HCT116 (cell line): ENCODE data around the gene ZDHHC19. TPM values are rescaled to one million over a fixed set of nuclear protein-coding genes. Genes with fewer than 3 reads are reported as not detected.

Source experiments
- ATAC-seq: fragments of 200-7000 bp; cut with Tn5 transposase; 2 replicates; pipeline ENCODE4 v1.9.1; 2020; ENCODE audit warnings: mild to moderate bottlenecking, moderate library complexity
- BruUV-seq: library from RNA; stranded (reverse); fragments of 400-500 nt; replicated peaks from 2 replicates; lab custom pipeline; 2021; lab: Mats Ljungman, UMichigan
- CTCF ChIA-PET: fragments of 300-600 bp; sonication (Branson Sonifier 250); formaldehyde crosslinking; loops from one replicate; lab custom pipeline; 2021; ENCODE audit warnings: antibody characterized with exemption; lab: Charles Lee
- POLR2A ChIA-PET: fragments of 300-600, 350-600 bp; sonication (Branson Sonifier 250); formaldehyde crosslinking; loops from one replicate; lab custom pipeline; 2021; ENCODE audit warnings: antibody characterized with exemption; lab: Charles Lee
- RAD21 ChIA-PET, 2 experiments: fragments of 300-600 bp; sonication (Branson Sonifier 250); formaldehyde crosslinking; loops; one replicate each; lab custom pipeline; 2023; ENCODE audit warnings: low total read pairs in 2 of 2; ENCODE audit not compliant: uncharacterized antibody in 2 of 2, unreplicated experiment in 2 of 2, low non-redundant PET in 1 of 2; lab: Charles Lee
- DNase-seq: peaks from one replicate; pipeline ENCODE4 v3.0.0-alpha.2; 2010; ENCODE audit warnings: low read depth, low spot score
- H2AFZ ChIP-seq: fragments of 200-600 bp; shearing (Covaris generic), sonication (generic); 2 replicates; pipeline ENCODE4 v1.6.1; 2017; ENCODE audit warnings: low read depth, mixed run types, mixed read lengths, antibody characterized with exemption, low read length; ENCODE audit not compliant: poor library complexity, severe bottlenecking
- H3K27ac ChIP-seq: 2 replicates; pipeline ENCODE4 v1.5.1; 2012; ENCODE audit warnings: low read depth, low read length
- H3K27me3 ChIP-seq: fragments of 200-600 bp; sonication (generic); 2 replicates; pipeline ENCODE4 v1.6.1; 2016; ENCODE audit warnings: mixed run types, low read length, mixed read lengths; ENCODE audit not compliant: insufficient read depth
- H3K36me3 ChIP-seq, 2 experiments: fragments of 200-500 bp in 1 of 2; fragments of 200-600 bp in 1 of 2; sonication (Bioruptor generic) in 1 of 2; sonication (generic) in 1 of 2; 2 replicates each; pipeline versions ENCODE4 v1.5.1 to v1.6.1; 2014 to 2016; ENCODE audit warnings: low read length in 2 of 2, inconsistent platforms in 1 of 2, mixed read lengths in 1 of 2, mixed run types in 1 of 2; ENCODE audit not compliant: insufficient read depth in 2 of 2, control insufficient read depth in 1 of 2
- H3K4me1 ChIP-seq, 2 experiments: fragments of 200-600 bp in 1 of 2; sonication (generic) in 1 of 2; 2 replicates each; pipeline versions ENCODE4 v1.5.1 to v1.6.1; 2012 to 2017; ENCODE audit warnings: low read length in 2 of 2, inconsistent platforms in 1 of 2, mild to moderate bottlenecking in 1 of 2, mixed read lengths in 1 of 2, mixed run types in 1 of 2, moderate library complexity in 1 of 2; ENCODE audit not compliant: insufficient read depth in 2 of 2, control insufficient read depth in 1 of 2
- H3K4me2 ChIP-seq: fragments of 200-600 bp; sonication (generic); 2 replicates; pipeline ENCODE4 v1.6.1; 2017; ENCODE audit warnings: mixed run types, low read length, mixed read lengths
- H3K4me3 ChIP-seq, 2 experiments: fragments of 200-600 bp in 1 of 2; sonication (generic) in 1 of 2; replicated peaks in 1 of 2; 2 replicates each; pipeline ENCODE4 v1.5.1; 2011 to 2016; ENCODE audit warnings: low read length in 2 of 2, control low read depth in 1 of 2, low read depth in 1 of 2, mild to moderate bottlenecking in 1 of 2, mixed read lengths in 1 of 2, mixed run types in 1 of 2
- H3K79me2 ChIP-seq: fragments of 200-600 bp; sonication (generic); 2 replicates; pipeline ENCODE4 v1.6.1; 2017; ENCODE audit warnings: mild to moderate bottlenecking, mixed run types, low read length, moderate library complexity, mixed read lengths; ENCODE audit not compliant: insufficient read depth
- H3K9ac ChIP-seq: fragments of 200-600 bp; sonication (generic); 2 replicates; pipeline ENCODE4 v1.6.1; 2016; ENCODE audit warnings: low read length, mixed read lengths
- H3K9me2 ChIP-seq: fragments of 200-600 bp; sonication (generic), shearing (Covaris generic); 2 replicates; pipeline ENCODE4 v1.6.1; 2017; ENCODE audit warnings: mixed run types, mild to moderate bottlenecking, moderate library complexity; ENCODE audit not compliant: insufficient read depth
- H3K9me3 ChIP-seq, 2 experiments: fragments of 200-500 bp in 1 of 2; fragments of 200-600 bp in 1 of 2; sonication (Bioruptor generic) in 1 of 2; sonication (generic) in 1 of 2; 2 replicates each; pipeline ENCODE4 v1.6.1; 2014 to 2017; ENCODE audit warnings: low read length in 2 of 2, mixed read lengths in 2 of 2, inconsistent platforms in 1 of 2, low read depth in 1 of 2, mild to moderate bottlenecking in 1 of 2, mixed run types in 1 of 2, moderate library complexity in 1 of 2; ENCODE audit not compliant: control insufficient read depth in 1 of 2, insufficient read depth in 1 of 2
- H4K20me1 ChIP-seq: fragments of 200-600 bp; sonication (generic), shearing (Covaris generic); 2 replicates; pipeline ENCODE4 v1.6.1; 2017; ENCODE audit warnings: mixed run types, mild to moderate bottlenecking, moderate library complexity; ENCODE audit not compliant: insufficient read depth
- CBX3 ChIP-seq: IDR thresholded peaks from 2 replicates; pipeline ENCODE4 v1.6.1; 2012; ENCODE audit warnings: low read depth
- EGR1 ChIP-seq: IDR thresholded peaks from 2 replicates; pipeline ENCODE4 v1.6.1; 2012; ENCODE audit warnings: low read depth
- ELF1 ChIP-seq: IDR thresholded peaks from 2 replicates; pipeline ENCODE4 v1.6.1; 2012; ENCODE audit warnings: low read depth, borderline replicate concordance
- EZH2 ChIP-seq: fragments of 200-600 bp; sonication (generic); IDR thresholded peaks from 2 replicates; pipeline ENCODE4 v1.6.1; 2017; ENCODE audit warnings: antibody characterized with exemption, mixed run types
- FOSL1 ChIP-seq: IDR thresholded peaks from 2 replicates; pipeline ENCODE4 v1.6.1; 2012; ENCODE audit warnings: low read depth
- JUND ChIP-seq: IDR thresholded peaks from 2 replicates; pipeline ENCODE4 v1.6.1; 2012
- MAX ChIP-seq: IDR thresholded peaks from 2 replicates; pipeline ENCODE4 v1.6.1; 2012
- POLR2A ChIP-seq: IDR thresholded peaks from 2 replicates; pipeline ENCODE4 v1.7.0; 2011; ENCODE audit warnings: borderline replicate concordance; ENCODE audit not compliant: insufficient read depth, insufficient read length; ENCODE audit errors: extremely low read depth
- POLR2AphosphoS5 ChIP-seq: IDR thresholded peaks from 2 replicates; pipeline ENCODE4 v1.6.1; 2011; ENCODE audit warnings: mild to moderate bottlenecking, low read depth, low read length, moderate library complexity
- RAD21 ChIP-seq: IDR thresholded peaks from 2 replicates; pipeline ENCODE4 v1.6.1; 2012; ENCODE audit warnings: low read depth, mild to moderate bottlenecking
- SIN3A ChIP-seq: IDR thresholded peaks from 2 replicates; pipeline ENCODE4 v1.6.1; 2012; ENCODE audit warnings: low read depth
- SP1 ChIP-seq: IDR thresholded peaks from 2 replicates; pipeline ENCODE4 v1.6.1; 2012; ENCODE audit warnings: low read depth
- SRF ChIP-seq: IDR thresholded peaks from 2 replicates; pipeline ENCODE4 v1.6.1; 2012; ENCODE audit warnings: low read depth
- TCF7L2 ChIP-seq: IDR thresholded peaks from 2 replicates; pipeline ENCODE4 v1.7.0; 2011; ENCODE audit warnings: borderline replicate concordance, inconsistent platforms; ENCODE audit not compliant: insufficient read depth, insufficient read length; ENCODE audit errors: extremely low read depth
- ZFX ChIP-seq: fragments of 450-650 bp; IDR thresholded peaks from 2 replicates; pipeline ENCODE4 v1.6.1; 2017
- ZNF274 ChIP-seq: fragments of 200-500 bp; sonication (Bioruptor generic); IDR thresholded peaks from 2 replicates; pipeline ENCODE4 v1.6.1; 2014; ENCODE audit warnings: mild to moderate bottlenecking, low read depth, low read length, inconsistent platforms
- intact Hi-C: fragments of 100-400 bp; cut with micrococcal nuclease; formaldehyde crosslinking; loops from 2 replicates; pipeline ENCODE4 v1.10.0; 2022
- total RNA-seq: library from RNA; stranded (reverse); gene quantifications from one replicate; pipeline ENCODE4 v1.2.1, GENCODE V29; 2021; ENCODE audit not compliant: unreplicated experiment
- TF ChIP-seq, protein P1 (sequence below), 3 experiments: fragments of 200-600 bp in 1 of 3; sonication (generic) in 1 of 3; IDR thresholded peaks in 2 of 3; conservative IDR thresholded peaks in 1 of 3; 2 replicates each; pipeline ENCODE4 v1.5.1; 2012 to 2017; ENCODE audit warnings: low read depth in 2 of 3, low read length in 2 of 3, antibody characterized with exemption in 1 of 3, borderline replicate concordance in 1 of 3, control low read depth in 1 of 3, mild to moderate bottlenecking in 1 of 3, mixed read lengths in 1 of 3, mixed run types in 1 of 3, moderate library complexity in 1 of 3; ENCODE audit not compliant: insufficient read depth in 1 of 3
- TF ChIP-seq, protein P2 (sequence below): IDR thresholded peaks from 2 replicates; pipeline ENCODE4 v1.6.1; 2012
- TF ChIP-seq, protein P3 (sequence below): IDR thresholded peaks from 2 replicates; pipeline ENCODE4 v1.6.1; 2011; ENCODE audit warnings: mild to moderate bottlenecking, low read length, moderate library complexity; ENCODE audit not compliant: insufficient replicate concordance; ENCODE audit errors: extremely low read depth

The ZDHHC19 gene
- total RNA-seq, 1 experiment from 2014 or later, result not detected

DNA sequence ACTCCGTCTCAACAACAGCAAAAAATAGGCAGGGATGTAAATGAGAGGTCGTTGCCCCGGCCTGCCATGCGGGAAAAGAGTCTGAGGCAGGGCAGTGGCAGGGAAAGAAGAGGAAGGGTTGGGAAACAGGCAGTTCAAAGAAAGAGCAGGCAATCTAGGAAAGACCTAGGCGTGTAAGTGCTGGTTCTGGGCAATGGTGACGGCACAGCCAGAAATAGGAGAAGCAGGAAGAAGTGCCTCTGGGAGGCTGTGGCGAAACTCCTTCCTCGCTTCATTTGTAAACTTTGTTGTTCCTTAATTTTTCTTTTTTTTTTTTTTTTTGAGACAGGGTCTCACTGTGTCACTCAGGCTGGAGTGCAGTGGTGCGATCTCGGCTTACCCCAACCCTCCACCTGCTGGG is 9.4 kb upstream of the ZDHHC19 start:
- no peak for DNase-seq
- Histone ChIP-seq H3K9me3 (no peaks in the 10 kb centered on the region), H3K9me2 (no peaks in the 10 kb centered on the region), H3K9ac (no peak overlapping the region), H3K27ac (no peak overlapping the region), H3K4me3 (no peak overlapping the region), H3K36me3 (no peaks in the 10 kb centered on the region), H2AFZ (no peak overlapping the region), H3K4me2 (no peak overlapping the region), H4K20me1 (no peaks in the 10 kb centered on the region), H3K27me3 (no peaks in the 10 kb centered on the region), H3K79me2 (no peaks in the 10 kb centered on the region), H3K4me1 (no peaks in the 10 kb centered on the region)
- TF ChIP-seq JUND (no peak), CBX3 (no peak), TCF7L2 (no peak), SIN3A (no peak), ZFX (no peak), ZNF274 (no peak), EZH2 (no peak), ELF1 (no peak), POLR2A (no peak), RAD21 (no peak), SRF (no peak), POLR2AphosphoS5 (no peak), MAX (no peak), SP1 (no peak), FOSL1 (no peak), EGR1 (no peak)
- TF ChIP-seq, protein P1, sequence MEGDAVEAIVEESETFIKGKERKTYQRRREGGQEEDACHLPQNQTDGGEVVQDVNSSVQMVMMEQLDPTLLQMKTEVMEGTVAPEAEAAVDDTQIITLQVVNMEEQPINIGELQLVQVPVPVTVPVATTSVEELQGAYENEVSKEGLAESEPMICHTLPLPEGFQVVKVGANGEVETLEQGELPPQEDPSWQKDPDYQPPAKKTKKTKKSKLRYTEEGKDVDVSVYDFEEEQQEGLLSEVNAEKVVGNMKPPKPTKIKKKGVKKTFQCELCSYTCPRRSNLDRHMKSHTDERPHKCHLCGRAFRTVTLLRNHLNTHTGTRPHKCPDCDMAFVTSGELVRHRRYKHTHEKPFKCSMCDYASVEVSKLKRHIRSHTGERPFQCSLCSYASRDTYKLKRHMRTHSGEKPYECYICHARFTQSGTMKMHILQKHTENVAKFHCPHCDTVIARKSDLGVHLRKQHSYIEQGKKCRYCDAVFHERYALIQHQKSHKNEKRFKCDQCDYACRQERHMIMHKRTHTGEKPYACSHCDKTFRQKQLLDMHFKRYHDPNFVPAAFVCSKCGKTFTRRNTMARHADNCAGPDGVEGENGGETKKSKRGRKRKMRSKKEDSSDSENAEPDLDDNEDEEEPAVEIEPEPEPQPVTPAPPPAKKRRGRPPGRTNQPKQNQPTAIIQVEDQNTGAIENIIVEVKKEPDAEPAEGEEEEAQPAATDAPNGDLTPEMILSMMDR (IDR thresholded peaks at IDR 0.05 in 2 of 3, conservative IDR thresholded peaks at IDR 0.05 in 1 of 3; ENCODE audit: borderline replicate concordance in 1 of 3, insufficient read depth in 1 of 3, low read depth in 2 of 3, low read length in 2 of 3), result no peak
- TF ChIP-seq, protein P2, sequence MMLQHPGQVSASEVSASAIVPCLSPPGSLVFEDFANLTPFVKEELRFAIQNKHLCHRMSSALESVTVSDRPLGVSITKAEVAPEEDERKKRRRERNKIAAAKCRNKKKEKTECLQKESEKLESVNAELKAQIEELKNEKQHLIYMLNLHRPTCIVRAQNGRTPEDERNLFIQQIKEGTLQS, result no peak
- TF ChIP-seq, protein P3, sequence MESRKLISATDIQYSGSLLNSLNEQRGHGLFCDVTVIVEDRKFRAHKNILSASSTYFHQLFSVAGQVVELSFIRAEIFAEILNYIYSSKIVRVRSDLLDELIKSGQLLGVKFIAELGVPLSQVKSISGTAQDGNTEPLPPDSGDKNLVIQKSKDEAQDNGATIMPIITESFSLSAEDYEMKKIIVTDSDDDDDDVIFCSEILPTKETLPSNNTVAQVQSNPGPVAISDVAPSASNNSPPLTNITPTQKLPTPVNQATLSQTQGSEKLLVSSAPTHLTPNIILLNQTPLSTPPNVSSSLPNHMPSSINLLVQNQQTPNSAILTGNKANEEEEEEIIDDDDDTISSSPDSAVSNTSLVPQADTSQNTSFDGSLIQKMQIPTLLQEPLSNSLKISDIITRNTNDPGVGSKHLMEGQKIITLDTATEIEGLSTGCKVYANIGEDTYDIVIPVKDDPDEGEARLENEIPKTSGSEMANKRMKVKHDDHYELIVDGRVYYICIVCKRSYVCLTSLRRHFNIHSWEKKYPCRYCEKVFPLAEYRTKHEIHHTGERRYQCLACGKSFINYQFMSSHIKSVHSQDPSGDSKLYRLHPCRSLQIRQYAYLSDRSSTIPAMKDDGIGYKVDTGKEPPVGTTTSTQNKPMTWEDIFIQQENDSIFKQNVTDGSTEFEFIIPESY, result no peak
- POLR2A ChIA-PET, result no interaction called here
- intact Hi-C loops, result no loop called here
- ATAC-seq, result no peak
- BruUV-seq, result no TSS peak
- RAD21 ChIA-PET, result no interaction called here
- CTCF ChIA-PET, result no interaction called here
